WTC11 (cell line): ENCODE data around the gene CCDC51.

Source experiments
- ATF1 ChIP-seq: sonication (generic); formaldehyde crosslinking; IDR thresholded peaks from 2 replicates; pipeline ENCODE4 v1.8.1; 2023; ENCODE audit warnings: mild to moderate bottlenecking, moderate library complexity, missing genetic modification reagents
- CBFB ChIP-seq: sonication (generic); formaldehyde crosslinking; IDR thresholded peaks from 2 replicates; pipeline ENCODE4 v1.8.1; 2022; ENCODE audit warnings: mild to moderate bottlenecking, low read depth, missing genetic modification reagents
- CREB1 ChIP-seq: sonication (generic); formaldehyde crosslinking; IDR thresholded peaks from 2 replicates; pipeline ENCODE4 v1.8.0; 2023; ENCODE audit warnings: mild to moderate bottlenecking, missing genetic modification reagents
- ESRRA ChIP-seq: sonication (generic); formaldehyde crosslinking; IDR thresholded peaks from 2 replicates; pipeline ENCODE4 v1.8.1; 2022; ENCODE audit warnings: mild to moderate bottlenecking, missing genetic modification reagents, borderline replicate concordance
- IRF2 ChIP-seq: sonication (generic); formaldehyde crosslinking; IDR thresholded peaks from 2 replicates; pipeline ENCODE4 v1.8.0; 2022; ENCODE audit warnings: low read depth, missing genetic modification reagents, borderline replicate concordance
- JUN ChIP-seq: sonication (generic); formaldehyde crosslinking; IDR thresholded peaks from 2 replicates; pipeline ENCODE4 v1.8.0; 2023; ENCODE audit warnings: mild to moderate bottlenecking, missing genetic modification reagents
- TF ChIP-seq, protein P1 (sequence below): sonication (generic); formaldehyde crosslinking; IDR thresholded peaks from 2 replicates; pipeline ENCODE4 v1.8.1; 2022; ENCODE audit warnings: mild to moderate bottlenecking, missing genetic modification reagents, moderate library complexity, borderline replicate concordance
- TF ChIP-seq, protein P2 (sequence below): fragments of 200-600 bp; IDR thresholded peaks from 2 replicates; pipeline ENCODE4 v1.8.0; 2022; ENCODE audit warnings: antibody characterized with exemption
- TF ChIP-seq, protein P3 (sequence below): sonication (generic); formaldehyde crosslinking; IDR thresholded peaks from 2 replicates; pipeline ENCODE4 v1.8.0; 2023; ENCODE audit warnings: missing genetic modification reagents, mild to moderate bottlenecking, borderline replicate concordance
- TF ChIP-seq, protein P4 (sequence below): sonication (generic); formaldehyde crosslinking; IDR thresholded peaks from 2 replicates; pipeline ENCODE4 v1.8.1; 2023; ENCODE audit warnings: mild to moderate bottlenecking, missing genetic modification reagents, moderate library complexity
- TF ChIP-seq, protein P5 (sequence below): fragments of 250-450 bp; sonication (Bioruptor Pico); IDR thresholded peaks from 2 replicates; pipeline ENCODE4 v1.9.0; 2021; ENCODE audit warnings: moderate library complexity, mild to moderate bottlenecking, inconsistent platforms, borderline replicate concordance
- TF ChIP-seq, protein P6 (sequence below): sonication (generic); formaldehyde crosslinking; conservative IDR thresholded peaks from 2 replicates; pipeline ENCODE4 v1.8.1; 2022; ENCODE audit warnings: mild to moderate bottlenecking, missing genetic modification reagents
- TF ChIP-seq, protein P7 (sequence below): sonication (generic); formaldehyde crosslinking; IDR thresholded peaks from 2 replicates; pipeline ENCODE4 v1.8.1; 2023; ENCODE audit warnings: mild to moderate bottlenecking, missing genetic modification reagents, moderate library complexity

DNA sequence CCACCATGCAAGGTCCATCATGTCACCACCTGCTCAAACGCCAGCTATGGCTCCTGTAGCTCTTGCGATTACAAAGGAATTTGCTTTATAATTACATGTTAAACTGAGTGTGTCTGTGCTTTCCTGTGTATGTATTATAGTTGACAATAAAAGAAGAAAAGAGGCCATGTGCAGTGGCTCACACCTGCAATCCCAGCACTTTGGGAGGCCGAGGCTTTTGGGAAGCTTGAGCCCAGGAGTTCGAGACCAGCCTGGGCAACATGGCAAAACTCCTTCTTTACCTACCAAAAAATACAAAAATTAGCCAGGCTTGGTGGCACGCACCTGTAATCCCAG is 33.7 kb upstream of the CCDC51 start:
- TF ChIP-seq, protein P1, sequence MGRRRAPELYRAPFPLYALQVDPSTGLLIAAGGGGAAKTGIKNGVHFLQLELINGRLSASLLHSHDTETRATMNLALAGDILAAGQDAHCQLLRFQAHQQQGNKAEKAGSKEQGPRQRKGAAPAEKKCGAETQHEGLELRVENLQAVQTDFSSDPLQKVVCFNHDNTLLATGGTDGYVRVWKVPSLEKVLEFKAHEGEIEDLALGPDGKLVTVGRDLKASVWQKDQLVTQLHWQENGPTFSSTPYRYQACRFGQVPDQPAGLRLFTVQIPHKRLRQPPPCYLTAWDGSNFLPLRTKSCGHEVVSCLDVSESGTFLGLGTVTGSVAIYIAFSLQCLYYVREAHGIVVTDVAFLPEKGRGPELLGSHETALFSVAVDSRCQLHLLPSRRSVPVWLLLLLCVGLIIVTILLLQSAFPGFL (CRISPR knock-in tag) = no peak
- TF ChIP-seq, protein P2, sequence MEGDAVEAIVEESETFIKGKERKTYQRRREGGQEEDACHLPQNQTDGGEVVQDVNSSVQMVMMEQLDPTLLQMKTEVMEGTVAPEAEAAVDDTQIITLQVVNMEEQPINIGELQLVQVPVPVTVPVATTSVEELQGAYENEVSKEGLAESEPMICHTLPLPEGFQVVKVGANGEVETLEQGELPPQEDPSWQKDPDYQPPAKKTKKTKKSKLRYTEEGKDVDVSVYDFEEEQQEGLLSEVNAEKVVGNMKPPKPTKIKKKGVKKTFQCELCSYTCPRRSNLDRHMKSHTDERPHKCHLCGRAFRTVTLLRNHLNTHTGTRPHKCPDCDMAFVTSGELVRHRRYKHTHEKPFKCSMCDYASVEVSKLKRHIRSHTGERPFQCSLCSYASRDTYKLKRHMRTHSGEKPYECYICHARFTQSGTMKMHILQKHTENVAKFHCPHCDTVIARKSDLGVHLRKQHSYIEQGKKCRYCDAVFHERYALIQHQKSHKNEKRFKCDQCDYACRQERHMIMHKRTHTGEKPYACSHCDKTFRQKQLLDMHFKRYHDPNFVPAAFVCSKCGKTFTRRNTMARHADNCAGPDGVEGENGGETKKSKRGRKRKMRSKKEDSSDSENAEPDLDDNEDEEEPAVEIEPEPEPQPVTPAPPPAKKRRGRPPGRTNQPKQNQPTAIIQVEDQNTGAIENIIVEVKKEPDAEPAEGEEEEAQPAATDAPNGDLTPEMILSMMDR = no peak
- TF ChIP-seq ESRRA (no peak), IRF2 (CRISPR knock-in tag) (no peak), CREB1 (CRISPR knock-in tag) (no peak), CBFB (CRISPR knock-in tag) (no peak), ATF1 (no peak), JUN (CRISPR knock-in tag) (no peak)
- TF ChIP-seq, protein P3, sequence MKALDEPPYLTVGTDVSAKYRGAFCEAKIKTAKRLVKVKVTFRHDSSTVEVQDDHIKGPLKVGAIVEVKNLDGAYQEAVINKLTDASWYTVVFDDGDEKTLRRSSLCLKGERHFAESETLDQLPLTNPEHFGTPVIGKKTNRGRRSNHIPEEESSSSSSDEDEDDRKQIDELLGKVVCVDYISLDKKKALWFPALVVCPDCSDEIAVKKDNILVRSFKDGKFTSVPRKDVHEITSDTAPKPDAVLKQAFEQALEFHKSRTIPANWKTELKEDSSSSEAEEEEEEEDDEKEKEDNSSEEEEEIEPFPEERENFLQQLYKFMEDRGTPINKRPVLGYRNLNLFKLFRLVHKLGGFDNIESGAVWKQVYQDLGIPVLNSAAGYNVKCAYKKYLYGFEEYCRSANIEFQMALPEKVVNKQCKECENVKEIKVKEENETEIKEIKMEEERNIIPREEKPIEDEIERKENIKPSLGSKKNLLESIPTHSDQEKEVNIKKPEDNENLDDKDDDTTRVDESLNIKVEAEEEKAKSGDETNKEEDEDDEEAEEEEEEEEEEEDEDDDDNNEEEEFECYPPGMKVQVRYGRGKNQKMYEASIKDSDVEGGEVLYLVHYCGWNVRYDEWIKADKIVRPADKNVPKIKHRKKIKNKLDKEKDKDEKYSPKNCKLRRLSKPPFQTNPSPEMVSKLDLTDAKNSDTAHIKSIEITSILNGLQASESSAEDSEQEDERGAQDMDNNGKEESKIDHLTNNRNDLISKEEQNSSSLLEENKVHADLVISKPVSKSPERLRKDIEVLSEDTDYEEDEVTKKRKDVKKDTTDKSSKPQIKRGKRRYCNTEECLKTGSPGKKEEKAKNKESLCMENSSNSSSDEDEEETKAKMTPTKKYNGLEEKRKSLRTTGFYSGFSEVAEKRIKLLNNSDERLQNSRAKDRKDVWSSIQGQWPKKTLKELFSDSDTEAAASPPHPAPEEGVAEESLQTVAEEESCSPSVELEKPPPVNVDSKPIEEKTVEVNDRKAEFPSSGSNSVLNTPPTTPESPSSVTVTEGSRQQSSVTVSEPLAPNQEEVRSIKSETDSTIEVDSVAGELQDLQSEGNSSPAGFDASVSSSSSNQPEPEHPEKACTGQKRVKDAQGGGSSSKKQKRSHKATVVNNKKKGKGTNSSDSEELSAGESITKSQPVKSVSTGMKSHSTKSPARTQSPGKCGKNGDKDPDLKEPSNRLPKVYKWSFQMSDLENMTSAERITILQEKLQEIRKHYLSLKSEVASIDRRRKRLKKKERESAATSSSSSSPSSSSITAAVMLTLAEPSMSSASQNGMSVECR (CRISPR knock-in tag) = no peak
- TF ChIP-seq, protein P4, sequence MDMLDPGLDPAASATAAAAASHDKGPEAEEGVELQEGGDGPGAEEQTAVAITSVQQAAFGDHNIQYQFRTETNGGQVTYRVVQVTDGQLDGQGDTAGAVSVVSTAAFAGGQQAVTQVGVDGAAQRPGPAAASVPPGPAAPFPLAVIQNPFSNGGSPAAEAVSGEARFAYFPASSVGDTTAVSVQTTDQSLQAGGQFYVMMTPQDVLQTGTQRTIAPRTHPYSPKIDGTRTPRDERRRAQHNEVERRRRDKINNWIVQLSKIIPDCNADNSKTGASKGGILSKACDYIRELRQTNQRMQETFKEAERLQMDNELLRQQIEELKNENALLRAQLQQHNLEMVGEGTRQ (CRISPR knock-in tag) = no peak
- TF ChIP-seq, protein P5, sequence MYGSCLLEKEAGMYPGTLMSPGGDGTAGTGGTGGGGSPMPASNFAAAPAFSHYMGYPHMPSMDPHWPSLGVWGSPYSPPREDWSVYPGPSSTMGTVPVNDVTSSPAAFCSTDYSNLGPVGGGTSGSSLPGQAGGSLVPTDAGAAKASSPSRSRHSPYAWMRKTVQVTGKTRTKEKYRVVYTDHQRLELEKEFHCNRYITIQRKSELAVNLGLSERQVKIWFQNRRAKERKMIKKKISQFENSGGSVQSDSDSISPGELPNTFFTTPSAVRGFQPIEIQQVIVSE (CRISPR knock-in tag) = no peak
- TF ChIP-seq, protein P6, sequence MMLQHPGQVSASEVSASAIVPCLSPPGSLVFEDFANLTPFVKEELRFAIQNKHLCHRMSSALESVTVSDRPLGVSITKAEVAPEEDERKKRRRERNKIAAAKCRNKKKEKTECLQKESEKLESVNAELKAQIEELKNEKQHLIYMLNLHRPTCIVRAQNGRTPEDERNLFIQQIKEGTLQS (CRISPR knock-in tag) = no peak
- TF ChIP-seq, protein P7, sequence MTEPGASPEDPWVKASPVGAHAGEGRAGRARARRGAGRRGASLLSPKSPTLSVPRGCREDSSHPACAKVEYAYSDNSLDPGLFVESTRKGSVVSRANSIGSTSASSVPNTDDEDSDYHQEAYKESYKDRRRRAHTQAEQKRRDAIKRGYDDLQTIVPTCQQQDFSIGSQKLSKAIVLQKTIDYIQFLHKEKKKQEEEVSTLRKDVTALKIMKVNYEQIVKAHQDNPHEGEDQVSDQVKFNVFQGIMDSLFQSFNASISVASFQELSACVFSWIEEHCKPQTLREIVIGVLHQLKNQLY (CRISPR knock-in tag) = no peak
